Right ventricle myocardium inferior (tissue), 1 donor: Measurements from ENCODE around the gene ERO1B. TPM values are rescaled to one million over a fixed set of nuclear protein-coding genes. Genes with fewer than 3 reads are reported as not detected.
A peak's percentile ranks its signal among the peaks of the same experiment; 100 is the strongest.
"Not testable (repeated sequence)": the region's sequence is repeated elsewhere in the genome, so short reads cannot be mapped to it uniquely, and the experiment has no call there.

Experiments used
- ATAC-seq: fragments of 200-7000 bp; cut with Tn5 transposase; one replicate; pipeline ENCODE4 v1.9.1; 2020; ENCODE audit warnings: mild to moderate bottlenecking, moderate library complexity
- DNase-seq: peaks from one replicate; pipeline ENCODE4 v3.0.0; 2021; ENCODE audit errors: missing footprints
- intact Hi-C: fragments of 100-400 bp; cut with DNase I; formaldehyde crosslinking; loops from one replicate; pipeline ENCODE4 v1.11.0; 2022
- long read RNA-seq: library from polyadenylated mRNA; unstranded; transcript quantifications from one replicate; pipeline ENCODE4 v2.0.0, GENCODE V29; 2021
- total RNA-seq: library from RNA; stranded (reverse); fragmentation: NEBNext Ultra II Directional; extraction: Animal tissue kit (Norgen Biotek cat#: 25700); gene quantifications from one replicate; pipeline ENCODE4 v1.2.1, GENCODE V29; 2021
- donor health status: DM: no; HTN: yes; CAD: no; lungs with severe emphysema.

The ERO1B gene, protein sequence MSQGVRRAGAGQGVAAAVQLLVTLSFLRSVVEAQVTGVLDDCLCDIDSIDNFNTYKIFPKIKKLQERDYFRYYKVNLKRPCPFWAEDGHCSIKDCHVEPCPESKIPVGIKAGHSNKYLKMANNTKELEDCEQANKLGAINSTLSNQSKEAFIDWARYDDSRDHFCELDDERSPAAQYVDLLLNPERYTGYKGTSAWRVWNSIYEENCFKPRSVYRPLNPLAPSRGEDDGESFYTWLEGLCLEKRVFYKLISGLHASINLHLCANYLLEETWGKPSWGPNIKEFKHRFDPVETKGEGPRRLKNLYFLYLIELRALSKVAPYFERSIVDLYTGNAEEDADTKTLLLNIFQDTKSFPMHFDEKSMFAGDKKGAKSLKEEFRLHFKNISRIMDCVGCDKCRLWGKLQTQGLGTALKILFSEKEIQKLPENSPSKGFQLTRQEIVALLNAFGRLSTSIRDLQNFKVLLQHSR
- 7.2 TPM for total RNA-seq
- long read RNA-seq, partial matches to known transcripts: 0 of 2 reads
- long read RNA-seq, other reads (novel, unspliced or antisense): 2 of 2 reads

DNA sequence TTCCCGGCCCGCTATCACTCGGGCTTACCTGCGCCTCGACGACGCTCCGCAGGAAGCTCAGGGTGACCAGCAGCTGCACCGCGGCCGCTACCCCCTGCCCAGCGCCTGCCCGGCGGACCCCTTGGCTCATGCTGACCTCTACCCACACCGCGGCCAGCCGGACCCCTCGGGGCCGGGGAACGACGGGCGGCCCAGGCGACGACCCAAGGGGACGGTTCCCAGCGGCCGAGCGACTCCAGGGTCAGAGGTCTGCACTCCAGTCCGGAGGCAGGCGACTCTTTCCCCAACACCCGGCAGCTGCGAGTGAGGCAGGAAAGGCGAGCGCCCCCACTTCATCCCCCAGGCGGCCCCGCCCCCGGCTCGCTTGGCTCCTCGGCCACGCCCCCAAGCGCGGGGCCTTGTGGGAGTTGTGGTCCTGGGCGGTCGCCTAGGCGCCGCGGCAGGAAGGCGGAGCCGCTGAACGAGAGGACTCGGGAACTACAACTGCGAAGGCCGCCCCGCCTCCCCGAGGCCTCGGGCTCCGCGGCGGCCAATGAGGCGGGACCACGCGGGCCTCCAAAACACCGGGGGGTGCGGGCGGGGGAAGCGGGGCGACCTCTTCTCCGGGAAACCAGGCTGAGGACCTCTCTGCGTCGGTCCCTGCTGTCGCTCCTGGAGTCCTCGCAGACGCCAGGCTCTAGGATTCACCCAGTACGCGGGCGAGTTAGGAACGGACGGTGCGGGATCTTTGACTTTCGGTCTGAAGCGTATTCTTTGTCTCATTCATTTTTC, at the start of gene ERO1B:
ERO1B (minus strand) TSS at position 305 of the 771 bp plus-strand sequence; CDS start at position 130, 175 bp downstream.
- intact Hi-C loops: loop anchor here (5.0 to 10.0 kb wide), 3 partner anchors 137 to 240 kb away; partner anchors contain the start of genes GPR137B and LGALS8
- DNase-seq (peak; percentile 99), ATAC-seq (peak; percentile 100)

DNA sequence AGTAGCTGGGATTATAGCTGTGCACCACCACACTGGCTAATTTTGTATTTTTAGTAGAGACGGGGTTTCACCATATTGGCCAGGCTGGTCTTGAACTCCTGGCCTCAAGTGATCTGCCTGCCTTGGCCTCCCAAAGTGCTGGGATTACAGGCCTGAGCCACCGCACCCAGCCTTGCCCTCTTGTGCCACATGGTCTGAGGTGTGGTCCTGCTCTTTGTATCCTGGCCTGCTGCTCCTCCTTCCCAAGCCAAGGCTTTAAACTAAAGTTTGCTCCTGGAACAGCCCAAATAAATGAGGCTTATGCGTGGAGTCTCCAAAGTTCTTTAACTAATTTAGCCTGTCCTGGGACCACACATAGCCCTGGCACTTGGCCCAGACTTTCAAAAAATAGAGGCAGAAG, 49.7 kb upstream of the ERO1B start:
- DNase-seq, ATAC-seq, intact Hi-C loops: not testable (repeated sequence)

DNA sequence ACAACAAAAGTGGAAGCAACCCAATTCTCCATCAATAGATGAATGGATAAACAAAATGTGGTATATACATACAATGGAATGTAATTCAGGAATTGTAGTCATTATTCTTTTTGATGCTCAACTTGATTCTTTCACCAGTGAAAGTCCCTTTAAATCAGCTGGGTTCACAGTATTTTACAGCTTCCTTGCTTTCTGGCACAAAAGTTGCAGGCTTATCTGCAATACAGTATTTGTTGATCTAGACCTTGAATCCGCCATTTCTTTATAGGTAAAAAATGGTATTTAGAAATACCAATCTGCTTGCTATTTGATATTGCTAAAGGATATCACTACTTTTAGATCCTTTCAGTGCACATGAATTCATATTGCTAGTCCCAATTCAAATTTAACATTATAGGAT, 44.7 kb upstream of the ERO1B start:
- ATAC-seq (no peak), DNase-seq (no peak)
- intact Hi-C loops: no loop called here

DNA sequence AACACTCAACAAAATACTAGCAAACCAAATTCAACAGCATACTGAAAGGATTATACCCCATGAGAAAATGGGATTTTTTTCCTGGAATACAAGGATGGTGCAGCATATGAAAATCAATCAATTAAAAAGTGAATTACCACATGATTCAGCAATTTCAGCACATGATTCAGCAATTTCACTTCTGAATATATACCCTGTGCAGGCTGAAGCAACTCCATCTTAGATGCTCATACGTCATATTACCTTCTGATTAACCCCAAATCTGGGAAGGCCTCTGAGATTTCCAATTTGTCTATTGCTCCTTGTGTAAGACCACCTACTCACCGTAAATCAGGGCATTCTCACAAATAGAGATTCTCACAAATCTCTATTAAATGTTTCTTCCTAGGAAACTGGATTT, 43.8 kb upstream of the ERO1B start:
- intact Hi-C loops: no loop called here
- DNase-seq (no peak), ATAC-seq (no peak)

DNA sequence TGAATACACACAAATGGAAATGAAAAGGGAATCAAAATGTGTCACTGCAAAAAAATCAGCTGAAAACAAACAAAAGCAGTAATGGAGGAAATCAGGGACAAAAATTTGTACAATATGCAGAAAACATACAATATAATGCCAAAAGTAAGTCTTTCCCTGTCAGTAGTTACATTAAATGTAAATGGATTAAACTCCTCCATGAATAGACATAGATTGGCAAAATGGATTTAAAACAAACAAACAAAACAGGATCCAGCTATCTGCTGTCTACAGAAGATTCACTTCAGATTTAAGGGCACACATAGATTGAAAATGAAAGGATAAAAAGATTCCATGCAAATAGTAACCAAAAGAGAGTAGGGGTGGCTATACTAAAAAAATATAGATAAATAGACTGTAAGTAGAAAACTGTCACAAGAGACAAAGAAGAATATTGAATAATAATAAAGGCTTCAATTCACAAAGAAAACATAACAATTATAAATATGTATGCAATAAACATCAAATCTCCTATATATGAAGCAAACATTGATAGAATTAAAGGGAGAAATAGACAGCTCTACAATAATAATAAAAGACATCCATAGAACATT, 42.2 kb upstream of the ERO1B start:
- ATAC-seq (no peak), DNase-seq (no peak)
- intact Hi-C loops: no loop called here

DNA sequence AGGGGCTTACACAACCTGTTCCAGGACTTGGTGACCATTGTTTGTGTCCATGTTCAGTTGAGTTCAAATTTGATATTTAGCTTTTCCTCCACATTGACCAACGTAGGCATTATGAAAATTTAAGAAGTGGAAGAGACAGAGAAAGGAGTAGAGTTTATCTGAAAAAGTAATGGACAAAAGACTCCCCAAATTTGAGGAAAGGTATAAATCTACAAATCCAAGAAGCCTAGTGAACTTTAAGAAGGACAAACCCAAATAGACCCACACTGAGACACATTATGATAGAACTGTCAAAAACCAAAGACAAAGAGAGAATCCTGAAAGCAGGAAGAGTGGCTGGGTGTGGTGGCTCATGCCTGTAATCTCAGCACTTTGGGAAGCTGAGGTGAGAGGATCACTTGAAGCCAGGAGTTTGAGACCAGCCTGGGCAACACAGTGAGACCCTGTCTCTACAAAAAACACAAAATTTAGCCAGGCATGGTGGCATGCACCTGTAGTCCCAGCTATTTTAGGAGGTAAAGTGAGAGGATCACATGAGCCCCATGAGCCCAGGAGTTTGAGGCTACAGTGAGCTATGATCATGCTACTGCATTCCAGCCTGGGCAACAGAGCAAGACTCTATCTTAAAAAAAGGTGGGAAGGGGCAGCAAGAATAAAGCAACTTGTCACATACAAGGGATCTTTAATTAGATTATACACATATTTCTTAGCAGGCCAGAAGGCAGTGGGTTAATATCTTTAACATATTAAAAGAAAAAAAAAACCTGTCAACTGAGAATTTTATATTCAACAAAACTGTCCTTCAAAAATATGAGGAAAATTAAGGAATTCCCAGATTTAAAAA, 41.0 kb upstream of the ERO1B start:
- DNase-seq (no peak), ATAC-seq (no peak)

DNA sequence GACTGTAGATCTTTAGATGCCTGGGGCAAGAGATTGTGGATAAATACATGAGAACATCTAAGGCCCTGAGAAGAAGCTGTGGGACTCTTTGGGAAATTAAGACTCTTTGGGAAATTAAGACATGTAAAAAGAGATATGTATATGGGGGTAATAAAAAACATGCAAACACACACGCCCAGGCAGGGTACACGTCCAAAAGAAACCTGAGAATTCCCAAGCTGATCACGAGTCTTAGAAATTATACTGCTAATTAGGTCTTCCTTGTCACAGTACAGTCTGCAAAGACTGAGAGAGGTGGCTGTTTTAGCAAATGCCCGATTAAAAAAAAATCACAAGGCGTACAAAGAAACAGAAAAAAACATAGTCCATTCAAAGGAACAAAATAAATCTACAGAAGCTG, 39.3 kb upstream of the ERO1B start:
- intact Hi-C loops: no loop called here
- DNase-seq: no peak
- no peak for ATAC-seq

More for the DNA sequence above, 41.0 kb upstream of the ERO1B start:
- intact Hi-C loops: no loop called here

DNA sequence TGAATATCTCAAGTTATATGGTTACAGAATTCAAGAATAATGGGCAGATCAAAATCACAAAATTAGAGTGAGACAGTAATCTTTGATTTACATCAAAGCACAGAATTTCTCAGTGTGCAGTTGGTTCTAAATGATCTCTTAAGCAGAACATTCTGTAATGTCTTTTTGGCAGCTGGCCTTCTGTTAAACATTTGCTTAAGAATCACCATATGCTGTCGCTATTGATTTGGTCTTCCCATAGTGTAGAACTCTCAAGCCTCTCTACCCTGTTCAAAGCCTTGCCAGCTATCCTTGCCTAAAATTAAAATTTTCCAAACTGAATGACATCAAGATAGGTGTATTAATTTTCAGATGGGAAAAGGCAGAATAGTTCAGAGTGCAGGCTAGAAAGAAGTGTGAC, 38.9 kb upstream of the ERO1B start:
- intact Hi-C loops: no loop called here
- no peak for DNase-seq
- ATAC-seq: no peak

DNA sequence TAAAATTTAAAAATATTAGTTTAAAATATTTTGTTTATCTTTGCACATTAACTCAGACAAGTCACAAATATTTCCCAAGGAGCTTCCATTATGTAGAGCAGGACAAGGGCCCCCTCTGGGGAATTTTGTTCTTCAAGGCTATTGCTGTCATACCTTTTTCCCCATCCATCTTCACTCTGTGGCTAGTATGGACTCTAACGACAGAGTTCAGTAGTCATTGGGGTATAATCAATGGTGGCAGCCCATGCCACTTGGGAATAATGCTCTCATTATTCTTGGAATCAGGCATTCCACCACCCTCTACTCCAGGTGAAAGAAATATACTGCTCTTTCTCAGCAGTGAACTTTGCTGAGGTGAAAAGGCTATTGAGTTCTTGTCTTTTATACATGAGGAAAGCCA, 38.5 kb upstream of the ERO1B start:
- DNase-seq (no peak), ATAC-seq (no peak)
- intact Hi-C loops: no loop called here

DNA sequence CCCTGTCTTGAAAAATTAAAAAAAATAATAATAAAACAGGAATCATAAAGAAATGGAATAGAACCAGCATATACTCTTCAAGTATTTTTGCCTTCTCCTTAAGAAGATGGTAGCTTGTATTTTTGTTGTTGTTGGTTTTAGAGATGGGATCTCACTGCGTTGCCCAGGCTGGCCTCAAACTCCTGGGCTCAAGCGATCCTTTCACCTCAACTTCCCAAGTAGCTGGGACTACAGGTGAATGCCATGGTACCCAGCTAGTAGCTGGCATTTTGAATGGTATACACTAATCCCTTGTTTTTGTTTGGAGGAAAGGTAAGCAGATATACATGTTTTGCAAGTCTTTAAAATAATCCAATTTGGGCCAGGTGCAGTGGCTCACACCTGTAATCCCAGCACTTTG, 34.7 kb upstream of the ERO1B start:
- intact Hi-C loops: no loop called here
- DNase-seq: no peak
- ATAC-seq: no peak

DNA sequence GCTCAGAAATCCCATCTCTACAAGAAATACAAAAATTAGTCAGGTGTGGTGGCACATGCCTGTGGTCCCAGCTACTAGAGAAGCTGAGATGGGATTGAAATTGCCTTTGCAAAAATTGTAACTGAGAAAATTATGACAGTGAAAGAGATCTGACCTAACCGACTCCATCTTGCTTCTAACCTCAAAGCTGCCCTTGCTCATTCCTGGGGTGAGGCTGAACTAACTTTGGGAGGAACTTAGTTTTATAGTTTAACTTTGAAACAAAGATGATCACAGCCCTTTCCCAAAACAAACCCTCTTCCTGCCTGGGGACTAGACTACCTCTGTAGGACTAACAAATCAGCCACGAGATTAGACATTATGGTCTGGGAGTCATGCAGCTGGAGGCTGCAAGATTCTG, 33.8 kb upstream of the ERO1B start:
- intact Hi-C loops: no loop called here
- DNase-seq: no peak
- ATAC-seq: no peak

DNA sequence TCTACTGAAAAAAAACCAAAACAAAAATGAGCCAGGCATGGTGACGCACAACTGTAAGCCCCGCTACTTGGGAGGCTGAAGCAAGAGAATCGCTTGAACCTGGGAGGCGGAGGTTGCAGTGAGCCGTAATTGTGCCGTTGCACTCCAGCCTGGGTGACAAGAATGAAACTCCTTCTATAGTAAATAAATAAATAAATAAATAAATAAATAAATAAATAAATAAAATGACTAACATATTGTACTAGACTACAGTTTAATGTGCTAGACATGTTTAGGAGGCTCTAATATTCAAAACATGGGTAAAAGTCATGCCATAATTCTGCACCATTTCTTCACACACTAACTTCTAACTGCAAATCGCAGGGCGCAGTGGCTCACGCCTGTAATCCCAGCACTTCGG, 33.3 kb upstream of the ERO1B start:
- intact Hi-C loops: no loop called here
- no peak for DNase-seq
- no peak for ATAC-seq

DNA sequence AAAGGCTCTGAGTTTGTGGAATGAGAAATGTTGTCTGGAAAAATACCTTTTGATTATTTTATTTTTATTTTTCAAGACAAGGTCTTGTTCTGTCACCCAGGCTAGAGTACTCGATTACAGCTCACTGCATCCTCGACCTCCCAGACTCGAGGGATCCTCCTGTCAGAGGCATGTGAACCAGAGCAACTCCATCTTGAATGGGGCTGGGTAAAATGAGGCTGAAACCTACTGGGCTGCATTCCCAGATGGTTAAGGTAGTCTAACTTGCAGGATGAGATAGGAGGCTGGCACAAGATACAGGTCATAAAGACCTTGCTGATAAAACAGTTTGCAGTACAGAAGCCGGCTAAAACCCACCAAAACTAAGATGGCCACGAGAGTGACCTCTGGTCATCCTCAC, 32.3 kb upstream of the ERO1B start:
- ATAC-seq, intact Hi-C loops: not testable (repeated sequence)

DNA sequence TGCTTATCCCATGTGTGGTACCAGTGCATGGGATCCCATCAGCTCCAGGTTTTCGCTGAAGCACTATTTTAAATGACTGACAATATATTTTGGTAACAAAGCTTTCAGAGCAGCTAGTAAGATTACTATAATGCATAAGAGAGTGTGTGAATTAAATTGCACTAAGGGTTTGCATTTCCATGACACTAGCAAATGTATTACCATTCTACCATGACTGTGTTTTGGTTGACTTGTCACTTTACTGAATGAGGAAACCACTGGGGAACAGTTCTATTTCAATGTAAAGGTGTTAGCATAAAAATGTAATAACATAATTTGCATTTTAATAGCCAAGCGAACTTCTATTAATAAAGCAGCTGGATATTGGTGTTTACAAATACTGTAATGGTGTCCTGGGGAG, 31.7 kb upstream of the ERO1B start:
- intact Hi-C loops: no loop called here
- no peak for DNase-seq
- ATAC-seq: no peak

More for the DNA sequence above, 32.3 kb upstream of the ERO1B start:
- DNase-seq: not testable (repeated sequence)

DNA sequence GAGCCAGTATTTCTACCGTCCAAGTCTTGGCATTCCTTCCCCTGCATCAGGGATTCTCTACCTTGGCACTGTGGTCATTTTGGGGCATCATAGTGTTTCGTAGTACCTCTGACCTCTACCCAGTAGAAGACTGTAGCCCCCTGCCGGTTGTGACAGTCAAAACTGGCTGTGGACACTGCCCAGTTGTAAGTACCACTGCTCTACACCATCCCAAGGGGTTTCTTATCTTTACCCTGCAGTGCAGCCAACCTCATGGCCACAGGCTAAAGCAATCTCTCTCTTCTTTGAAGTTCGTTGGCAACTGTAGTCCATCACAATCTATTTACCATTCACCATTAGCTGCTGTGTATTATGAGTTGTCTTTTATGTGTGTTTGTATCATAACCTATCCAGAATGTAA, 29.3 kb upstream of the ERO1B start:
- intact Hi-C loops: no loop called here
- ATAC-seq (no peak), DNase-seq (no peak)

DNA sequence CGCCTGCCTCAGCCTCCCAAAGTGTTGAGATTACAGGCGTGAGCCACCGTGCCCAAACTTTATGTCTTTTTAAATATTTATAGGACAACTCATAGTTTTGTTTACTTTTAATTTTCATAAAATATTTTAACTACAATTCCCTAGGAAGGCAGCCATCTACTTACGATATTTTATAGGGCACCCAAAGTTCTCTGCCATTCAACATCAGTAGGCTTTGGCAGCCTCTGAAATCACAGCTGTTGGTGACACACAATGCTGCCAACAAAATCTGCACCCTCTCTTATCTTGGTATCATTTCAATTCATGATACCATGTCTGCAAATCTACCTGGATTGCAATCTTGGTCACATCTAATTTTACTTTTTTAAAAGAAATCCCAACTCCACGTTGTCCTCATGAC, 27.1 kb upstream of the ERO1B start:
- intact Hi-C loops: no loop called here
- DNase-seq: no peak
- no peak for ATAC-seq

DNA sequence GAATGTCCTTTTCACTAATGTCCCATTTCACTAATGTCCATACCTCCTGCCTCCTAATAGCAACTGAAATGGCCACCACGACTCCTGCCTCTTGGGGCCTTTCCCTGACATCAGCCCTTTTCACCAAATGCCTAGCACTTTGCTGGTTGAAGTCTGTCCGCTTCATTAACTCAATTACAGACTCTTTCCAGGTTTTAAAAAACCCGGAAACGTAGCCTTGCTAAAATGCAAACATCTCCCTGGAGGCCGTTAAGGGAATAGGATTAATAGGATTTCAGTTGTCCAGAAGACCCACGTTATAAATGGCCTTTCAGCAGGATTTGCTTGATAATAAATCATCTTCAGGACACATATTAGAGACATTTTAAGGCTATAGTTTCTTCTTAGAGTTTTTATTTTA, 25.7 kb upstream of the ERO1B start:
- intact Hi-C loops: no loop called here
- no peak for DNase-seq
- no peak for ATAC-seq

DNA sequence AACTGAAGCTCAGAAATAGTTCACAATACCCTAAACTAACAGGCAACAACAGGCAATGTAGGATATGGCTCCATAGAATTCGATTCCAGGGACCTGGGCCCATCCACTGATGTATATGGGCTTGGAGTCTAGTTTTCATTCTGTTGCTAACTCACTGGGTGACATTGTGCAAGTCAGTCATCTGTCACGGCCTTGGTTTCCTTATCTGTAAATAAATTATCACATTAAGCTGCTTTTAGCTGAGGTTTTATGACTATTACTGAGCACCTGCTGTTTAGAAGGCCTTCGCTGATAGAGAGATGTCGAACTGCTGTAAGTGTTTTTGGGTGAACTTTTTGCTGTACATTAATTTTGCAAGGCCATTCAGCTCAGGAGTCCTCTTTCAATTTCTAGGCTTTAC, 22.9 kb upstream of the ERO1B start:
- ATAC-seq (no peak), DNase-seq (no peak)
- intact Hi-C loops: no loop called here

DNA sequence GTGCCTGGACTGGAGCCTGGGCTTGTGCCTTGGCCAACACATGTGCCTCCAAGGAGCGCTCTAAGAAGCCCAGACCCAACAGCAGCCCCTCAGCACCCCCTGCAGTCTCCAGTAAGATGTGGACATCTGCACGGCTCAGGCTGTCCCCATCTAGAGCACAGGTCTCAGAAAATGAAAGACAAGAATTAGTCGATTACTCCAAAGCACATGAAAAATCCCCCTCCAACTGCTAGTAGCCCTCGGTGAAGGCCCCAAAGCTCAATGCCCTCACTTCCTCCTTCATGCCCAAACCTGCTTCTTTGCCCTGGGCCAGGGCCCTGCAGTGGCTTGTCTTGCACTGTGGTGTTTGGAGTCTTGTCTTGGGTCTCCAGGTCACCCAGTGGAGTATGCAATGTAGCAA, 21.9 kb upstream of the ERO1B start:
- no peak for DNase-seq
- intact Hi-C loops: no loop called here
- ATAC-seq: no peak
